Measurements from ENCODE around the gene SGO2.

The SGO2 gene

GRCh38 chr2:200507179-200507578 is 18.8 kb upstream of the SGO2 start:
- no peak for TF ChIP-seq CTCF (IDR thresholded peaks at IDR 0.05; ENCODE audit: low read depth, low read length, missing control alignments)
- peaks cover 4% of the 10 kb centered on the region for H3K36me3 ChIP-seq (replicated peaks)
- no peak overlapping the region for H3K4me3 ChIP-seq (ENCODE audit: low read depth, low read length)
- no peak for DNase-seq
- H3K27ac ChIP-seq = no peak overlapping the region
- in situ Hi-C loops (cut with HindIII; ENCODE audit: low pct_ligation_motif_present, low sequenced_read_pairs) = no loop called here
- H3K27me3 ChIP-seq (replicated peaks) = no peaks in the 10 kb centered on the region

- peak overlapping the region; percentile 73 for H3K4me3 ChIP-seq (ENCODE audit: low read depth, low read length)
- H3K27me3 ChIP-seq (replicated peaks) = no peaks in the 10 kb centered on the region
- in situ Hi-C loops (cut with HindIII; ENCODE audit: low pct_ligation_motif_present, low sequenced_read_pairs) = no loop called here
- DNase-seq = no peak
- TF ChIP-seq CTCF (IDR thresholded peaks at IDR 0.05; ENCODE audit: low read depth, low read length, missing control alignments) = no peak
- no peaks in the 10 kb centered on the region for H3K36me3 ChIP-seq (replicated peaks)
- peak overlapping the region; percentile 51 for H3K27ac ChIP-seq
Observed at GRCh38 chr2:200509235-200509611, 16.8 kb upstream of the SGO2 start.

GRCh38 chr2:200509612-200510433 is 16.2 kb upstream of the SGO2 start, which contains the start of gene KCTD18:
Gene KCTD18 (minus strand): TSS chr2:200510068. CDS start chr2:200507016, 3,052 bp downstream.
- Histone ChIP-seq H3K36me3 (replicated peaks) (no peaks in the 10 kb centered on the region), H3K27ac (peak within 1 kb of the TSS; percentile 51), H3K27me3 (replicated peaks) (no peaks in the 10 kb centered on the region), H3K4me3 (ENCODE audit: low read depth, low read length) (peak within 1 kb of the TSS; percentile 73)
- in situ Hi-C loops (cut with HindIII; ENCODE audit: low pct_ligation_motif_present, low sequenced_read_pairs) = no loop called here
- DNase-seq = peak; percentile 73
- peak; percentile 67 for TF ChIP-seq CTCF (IDR thresholded peaks at IDR 0.05; ENCODE audit: low read depth, low read length, missing control alignments)

- no peak for TF ChIP-seq CTCF (IDR thresholded peaks at IDR 0.05; ENCODE audit: low read depth, low read length, missing control alignments)
- Histone ChIP-seq H3K4me3 (ENCODE audit: low read depth, low read length) (no peak overlapping the region), H3K36me3 (replicated peaks) (no peaks in the 10 kb centered on the region), H3K27me3 (replicated peaks) (no peaks in the 10 kb centered on the region), H3K27ac (no peak overlapping the region)
- in situ Hi-C loops (cut with HindIII; ENCODE audit: low pct_ligation_motif_present, low sequenced_read_pairs) = no loop called here
- DNase-seq = no peak
Observed at GRCh38 chr2:200515155-200515554, 10.9 kb upstream of the SGO2 start.

- Histone ChIP-seq H3K27ac (no peak overlapping the region), H3K27me3 (replicated peaks) (no peaks in the 10 kb centered on the region), H3K4me3 (ENCODE audit: low read depth, low read length) (no peak overlapping the region), H3K36me3 (replicated peaks) (no peaks in the 10 kb centered on the region)
- in situ Hi-C loops (cut with HindIII; ENCODE audit: low pct_ligation_motif_present, low sequenced_read_pairs) = no loop called here
- no peak for DNase-seq
- no peak for TF ChIP-seq CTCF (IDR thresholded peaks at IDR 0.05; ENCODE audit: low read depth, low read length, missing control alignments)
Observed at GRCh38 chr2:200523158-200523557, 2.8 kb upstream of the SGO2 start.
